HEK293 (cell line): ENCODE results near the gene SCTR.

ENCODE experiments used
- ZNF830 ChIP-seq: fragments of 450-650 bp; IDR thresholded peaks from 2 replicates; pipeline ENCODE4 v1.5.0; 2018; ENCODE audit warnings: missing biosample characterization, missing genetic modification characterization, low read depth, mild to moderate bottlenecking, moderate library complexity
- TF ChIP-seq, protein P1 (sequence below): fragments of 450-650 bp; formaldehyde crosslinking; IDR thresholded peaks from 2 replicates; pipeline ENCODE4 v1.5.1; 2016; ENCODE audit warnings: missing biosample characterization, missing genetic modification characterization

DNA sequence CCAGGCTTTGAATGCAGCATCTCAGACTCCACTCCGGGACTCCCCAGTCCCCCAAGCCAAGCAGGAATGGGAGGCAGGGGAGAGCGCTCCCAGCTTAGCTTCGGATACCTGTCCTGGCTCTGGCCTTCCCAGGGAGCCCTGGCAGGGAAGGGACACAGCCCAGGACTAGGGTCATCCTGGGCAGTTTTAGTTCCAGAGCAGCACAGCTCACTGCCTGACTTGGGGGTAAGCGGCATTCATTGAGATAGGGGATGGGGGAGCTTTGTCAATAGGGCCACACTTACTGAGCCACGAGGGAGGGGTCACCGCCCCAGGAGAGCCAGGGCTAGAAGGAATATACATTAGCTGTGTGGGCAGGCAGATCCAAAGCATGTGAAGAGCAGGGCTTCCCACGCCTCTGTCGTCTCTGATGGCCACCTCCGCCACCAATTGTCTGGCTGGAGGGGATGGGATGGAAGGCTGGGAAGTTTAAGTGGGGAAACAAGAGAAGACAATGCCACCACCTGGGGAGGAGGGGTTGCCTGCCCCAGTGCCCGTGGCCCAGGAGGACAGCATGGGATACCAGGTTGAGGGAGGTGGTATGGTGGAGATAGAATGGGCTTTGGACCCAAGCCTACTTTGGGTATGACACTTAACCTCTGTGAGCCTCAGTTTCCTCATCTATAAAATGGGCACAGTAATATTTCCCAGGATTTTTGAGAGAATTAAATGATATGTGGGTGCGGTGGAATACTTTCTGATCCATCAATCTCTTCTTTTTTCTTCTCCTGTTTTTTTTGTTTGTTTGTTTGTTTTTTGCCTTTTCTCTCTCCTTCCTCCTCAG, 40.2 kb downstream of the SCTR start:
- no peak for TF ChIP-seq ZNF830 (tag by site-specific recombination)
- TF ChIP-seq, protein P1, sequence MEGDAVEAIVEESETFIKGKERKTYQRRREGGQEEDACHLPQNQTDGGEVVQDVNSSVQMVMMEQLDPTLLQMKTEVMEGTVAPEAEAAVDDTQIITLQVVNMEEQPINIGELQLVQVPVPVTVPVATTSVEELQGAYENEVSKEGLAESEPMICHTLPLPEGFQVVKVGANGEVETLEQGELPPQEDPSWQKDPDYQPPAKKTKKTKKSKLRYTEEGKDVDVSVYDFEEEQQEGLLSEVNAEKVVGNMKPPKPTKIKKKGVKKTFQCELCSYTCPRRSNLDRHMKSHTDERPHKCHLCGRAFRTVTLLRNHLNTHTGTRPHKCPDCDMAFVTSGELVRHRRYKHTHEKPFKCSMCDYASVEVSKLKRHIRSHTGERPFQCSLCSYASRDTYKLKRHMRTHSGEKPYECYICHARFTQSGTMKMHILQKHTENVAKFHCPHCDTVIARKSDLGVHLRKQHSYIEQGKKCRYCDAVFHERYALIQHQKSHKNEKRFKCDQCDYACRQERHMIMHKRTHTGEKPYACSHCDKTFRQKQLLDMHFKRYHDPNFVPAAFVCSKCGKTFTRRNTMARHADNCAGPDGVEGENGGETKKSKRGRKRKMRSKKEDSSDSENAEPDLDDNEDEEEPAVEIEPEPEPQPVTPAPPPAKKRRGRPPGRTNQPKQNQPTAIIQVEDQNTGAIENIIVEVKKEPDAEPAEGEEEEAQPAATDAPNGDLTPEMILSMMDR = no peak
